K562 (cell line): ENCODE results near the gene SORT1. TPM values are rescaled to one million over a fixed set of nuclear protein-coding genes. Genes with fewer than 3 reads are reported as not detected.

ENCODE experiments used
- ATAC-seq: fragments of 200-7000 bp; cut with Tn5 transposase; 3 replicates; pipeline ENCODE4 v1.9.1; 2020; ENCODE audit warnings: moderate library complexity
- BruUV-seq: library from RNA; stranded (reverse); fragments of 400-500 nt; replicated peaks from 2 replicates; lab custom pipeline; 2021; lab: Mats Ljungman, UMichigan
- CTCF ChIA-PET: fragments of 300-600 bp; formaldehyde crosslinking; extraction: SDS; loops from one replicate; lab custom pipeline; 2021; ENCODE audit warnings: low intra/inter-chr PET ratio; lab: Yijun Ruan, JAX
- POLR2A ChIA-PET: fragments of 300-600, 350-650 bp; sonication (Branson Sonifier 250); formaldehyde crosslinking; extraction: SDS; loops from one replicate; lab custom pipeline; 2021; ENCODE audit warnings: antibody characterized with exemption, inconsistent platforms; lab: Yijun Ruan, JAX
- DNase-seq, 4 experiments: peaks; one replicate each; pipeline versions ENCODE4 v3.0.0 to v3.0.0-alpha.2; 2011 to 2018; ENCODE audit warnings: low spot score in 3 of 4, mixed read lengths in 3 of 4; ENCODE audit errors: extremely low read depth in 1 of 4
- FAIRE-seq: peaks from 2 replicates; lab custom pipeline; 2011; peaks lifted over from hg19 to GRCh38; lab: Jason Lieb, UNC
- H2AFZ ChIP-seq: 2 replicates; pipeline ENCODE4 v1.6.0; 2011; ENCODE audit warnings: low read depth, low read length, control low read depth, inconsistent platforms
- H3K27ac ChIP-seq: fragments of 200-600 bp; 3 replicates; pipeline ENCODE4 v1.8.0; 2011; ENCODE audit warnings: low read depth, mild to moderate bottlenecking, control low read depth, inconsistent platforms, low read length, moderate library complexity, mixed read lengths; ENCODE audit errors: extremely low read depth
- H3K27me3 ChIP-seq, 2 experiments: fragments of 300-600 bp in 1 of 2; 2 replicates in 1 of 2; 3 replicates in 1 of 2; pipeline versions ENCODE4 v1.6.0 to v1.8.0; 2011; ENCODE audit warnings: inconsistent platforms in 2 of 2, low read length in 2 of 2, mild to moderate bottlenecking in 1 of 2, mixed read lengths in 1 of 2, moderate library complexity in 1 of 2; ENCODE audit not compliant: control insufficient read depth in 2 of 2, insufficient read depth in 2 of 2
- H3K36me3 ChIP-seq: fragments of 300-600 bp; 3 replicates; pipeline ENCODE4 v1.8.0; 2011; ENCODE audit warnings: mild to moderate bottlenecking, low read length, inconsistent platforms; ENCODE audit not compliant: control insufficient read depth, insufficient read depth
- H3K4me1 ChIP-seq, 2 experiments: fragments of 200-600 bp in 1 of 2; replicated peaks in 1 of 2; 2 replicates in 1 of 2; 3 replicates in 1 of 2; pipeline versions ENCODE4 v1.5.1 to v1.8.0; 2011; ENCODE audit warnings: inconsistent platforms in 2 of 2, low read length in 2 of 2, mild to moderate bottlenecking in 1 of 2, mixed read lengths in 1 of 2, moderate library complexity in 1 of 2; ENCODE audit not compliant: control insufficient read depth in 2 of 2, insufficient read depth in 2 of 2
- H3K4me2 ChIP-seq: 2 replicates; pipeline ENCODE4 v1.6.1; 2011; ENCODE audit warnings: low read length, control low read depth, inconsistent platforms, mixed read lengths; ENCODE audit not compliant: insufficient read depth
- H3K4me3 ChIP-seq: fragments of 200-600 bp; sonication (generic), shearing (Covaris generic); 2 replicates; pipeline ENCODE4 v1.5.1; 2016; ENCODE audit warnings: control low read depth, inconsistent platforms
- H3K79me2 ChIP-seq: fragments of 200-600 bp; 3 replicates; pipeline ENCODE4 v1.8.0; 2011; ENCODE audit warnings: low read length, inconsistent platforms; ENCODE audit not compliant: control insufficient read depth, insufficient read depth
- H3K9ac ChIP-seq, 2 experiments: 2 replicates each; pipeline versions ENCODE4 v1.6.0 to v1.6.1; 2011; ENCODE audit warnings: low read depth in 2 of 2, low read length in 2 of 2, control low read depth in 1 of 2, inconsistent platforms in 1 of 2, mild to moderate bottlenecking in 1 of 2, mixed read lengths in 1 of 2; ENCODE audit not compliant: insufficient read depth in 1 of 2
- H3K9me1 ChIP-seq: one replicate; pipeline ENCODE4 v1.6.0; 2011; ENCODE audit warnings: inconsistent platforms, mild to moderate bottlenecking, low read length, moderate library complexity; ENCODE audit not compliant: control insufficient read depth, insufficient read depth
- H3K9me3 ChIP-seq: replicated peaks from 2 replicates; pipeline ENCODE4 v1.5.1; 2011; ENCODE audit warnings: low read depth, low read length, inconsistent platforms; ENCODE audit not compliant: control insufficient read depth, insufficient read depth
- H4K20me1 ChIP-seq: replicated peaks from 2 replicates; pipeline ENCODE4 v1.6.1; 2011; ENCODE audit warnings: low read length, inconsistent platforms, mixed read lengths; ENCODE audit not compliant: control insufficient read depth, insufficient read depth
- BACH1 ChIP-seq: fragments of 200-800 bp; sonication (Bioruptor generic); IDR thresholded peaks from 2 replicates; pipeline ENCODE4 v1.6.1; 2016; ENCODE audit warnings: missing genetic modification characterization, missing compliant biosample characterization
- CEBPB ChIP-seq: fragments of 450-650 bp; IDR thresholded peaks from 2 replicates; pipeline ENCODE4 v1.6.1; 2016; ENCODE audit warnings: missing genetic modification characterization, missing compliant biosample characterization
- CEBPG ChIP-seq, 3 experiments: fragments of 200-800 bp in 1 of 3; sonication (Bioruptor generic) in 1 of 3; sonication (generic) in 1 of 3; formaldehyde crosslinking in 1 of 3; IDR thresholded peaks in 2 of 3; conservative IDR thresholded peaks in 1 of 3; 2 replicates each; pipeline versions ENCODE4 v1.6.1 to v1.8.0; 2016 to 2022; ENCODE audit warnings: missing compliant biosample characterization in 2 of 3, missing genetic modification characterization in 2 of 3, mild to moderate bottlenecking in 1 of 3, missing genetic modification reagents in 1 of 3
- CTBP1 ChIP-seq: fragments of 450-650 bp; IDR thresholded peaks from 2 replicates; pipeline ENCODE4 v1.6.1; 2016; ENCODE audit warnings: borderline replicate concordance
- LCOR ChIP-seq: sonication (generic); formaldehyde crosslinking; IDR thresholded peaks from 2 replicates; pipeline ENCODE4 v1.8.0; 2022; ENCODE audit warnings: mild to moderate bottlenecking, missing genetic modification reagents
- PTBP1 ChIP-seq: fragments of 200-400 bp; formaldehyde crosslinking; IDR thresholded peaks from 2 replicates; pipeline ENCODE4 v1.6.1; 2017; ENCODE audit warnings: low read depth, low read length
- SIRT6 ChIP-seq: IDR thresholded peaks from one replicate; pipeline ENCODE4 v1.6.1; 2012; ENCODE audit warnings: low read depth, mild to moderate bottlenecking, control low read depth, inconsistent platforms, low read length, moderate library complexity
- SMARCB1 ChIP-seq: IDR thresholded peaks from 2 replicates; pipeline ENCODE4 v1.6.1; 2011; ENCODE audit warnings: improper control_type of control experiment, low read depth; ENCODE audit not compliant: insufficient read length
- ZNF589 ChIP-seq: fragments of 200-800 bp; sonication (Bioruptor generic); IDR thresholded peaks from 2 replicates; pipeline ENCODE4 v1.6.1; 2016; ENCODE audit warnings: low read depth, missing genetic modification characterization, missing compliant biosample characterization
- WGBS: fragments of 100-300 bp; shearing (Covaris generic); methylation state at CpG from one replicate; pipeline ENCODE4 v1.1.6; 2016; ENCODE audit warnings: low coverage, mixed read lengths; ENCODE audit not compliant: insufficient coverage; ENCODE audit errors: missing lambda C conversion rate; 5-methylcytosine and 5-hydroxymethylcytosine counted together
- in situ Hi-C: fragments of 300-500 bp; cut with MboI; formaldehyde crosslinking; loops from 4 replicates; pipeline ENCODE4 v1.15.0; 2018; ENCODE audit warnings: inconsistent platforms, mixed read lengths
- intact Hi-C: fragments of 100-400 bp; cut with micrococcal nuclease; formaldehyde crosslinking; loops from 2 replicates; pipeline ENCODE4 v1.14.2; 2022
- polyA plus RNA-seq, 8 experiments: library from polyadenylated mRNA; depleted of rRNA in 4 of 8; stranded (reverse) in 5 of 8; unstranded in 3 of 8; fragments of >200 nt; fragmentation: Nextera tagmentation in 2 of 8; fragmentation: Illumina TruSeq in 1 of 8; extraction: Ambion mirVana in 2 of 8; extraction: Trizol in 1 of 8; gene quantifications; 2 replicates each; pipeline versions ENCODE4 v1.2.1 to v1.2.3, GENCODE V29; 2011 to 2014; ENCODE audit warnings: inconsistent platforms in 1 of 8, missing spikeins in 1 of 8
- total RNA-seq, 7 experiments: library from RNA; depleted of rRNA in 6 of 7; stranded (reverse); fragments of >200 nt in 6 of 7; fragmentation: Illumina TruSeq in 2 of 7; extraction: Trizol in 2 of 7; gene quantifications; 2 replicates each; pipeline versions ENCODE4 v1.2.1 to v1.2.3, GENCODE V29; 2011 to 2021; ENCODE audit warnings: low replicate concordance in 1 of 7
- TF ChIP-seq, protein P1 (sequence below): fragments of 250-450 bp; sonication (Bioruptor Pico); IDR thresholded peaks from 2 replicates; pipeline ENCODE4 v1.8.0; 2021; ENCODE audit warnings: mild to moderate bottlenecking, moderate library complexity
- TF ChIP-seq, protein P2 (sequence below): sonication (generic); IDR thresholded peaks from 2 replicates; pipeline ENCODE4 v1.6.1; 2016

The SORT1 gene
- total and polyA plus RNA-seq, 9 of the 15 experiments (the other 6 are each of a cell fraction or from before 2014, with no cell fraction given) = 27.4 to 112 (median 65.0) TPM

DNA sequence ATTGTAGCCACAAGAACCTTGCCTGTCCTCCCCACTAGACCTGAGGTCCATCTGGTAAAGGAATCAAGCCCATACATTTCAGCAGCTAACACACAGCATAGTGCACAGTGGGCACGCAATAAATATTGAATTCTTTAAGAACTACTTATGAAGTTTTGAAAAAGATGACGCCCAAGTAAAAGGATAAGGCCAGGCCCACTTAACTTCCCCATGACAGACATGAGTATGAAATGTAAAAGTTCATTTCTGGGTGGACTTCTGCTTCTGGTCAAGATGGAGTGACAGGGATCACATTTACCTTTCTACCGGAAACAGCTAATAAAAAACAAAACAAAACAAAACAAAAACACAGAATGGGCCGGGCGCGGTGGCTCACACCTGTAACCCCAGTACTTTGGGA, 25.4 kb downstream of the SORT1 start:
- Histone ChIP-seq H3K27ac (no peak overlapping the region), H3K36me3 (peaks cover 30% of the 10 kb centered on the region), H3K79me2 (peaks cover 84% of the 10 kb centered on the region), H3K9me3 (no peaks in the 10 kb centered on the region), H3K9me1 (no peaks in the 10 kb centered on the region), H3K4me1 (peaks cover 16 to 37% of the 10 kb centered on the region in 2 experiments), H3K4me2 (no peak overlapping the region), H3K27me3 (no peaks in the 10 kb centered on the region), H3K9ac (no peak overlapping the region), H4K20me1 (no peaks in the 10 kb centered on the region), H3K4me3 (no peak overlapping the region), H2AFZ (no peak overlapping the region)
- TF ChIP-seq SIRT6 = no peak
- TF ChIP-seq, protein P1, sequence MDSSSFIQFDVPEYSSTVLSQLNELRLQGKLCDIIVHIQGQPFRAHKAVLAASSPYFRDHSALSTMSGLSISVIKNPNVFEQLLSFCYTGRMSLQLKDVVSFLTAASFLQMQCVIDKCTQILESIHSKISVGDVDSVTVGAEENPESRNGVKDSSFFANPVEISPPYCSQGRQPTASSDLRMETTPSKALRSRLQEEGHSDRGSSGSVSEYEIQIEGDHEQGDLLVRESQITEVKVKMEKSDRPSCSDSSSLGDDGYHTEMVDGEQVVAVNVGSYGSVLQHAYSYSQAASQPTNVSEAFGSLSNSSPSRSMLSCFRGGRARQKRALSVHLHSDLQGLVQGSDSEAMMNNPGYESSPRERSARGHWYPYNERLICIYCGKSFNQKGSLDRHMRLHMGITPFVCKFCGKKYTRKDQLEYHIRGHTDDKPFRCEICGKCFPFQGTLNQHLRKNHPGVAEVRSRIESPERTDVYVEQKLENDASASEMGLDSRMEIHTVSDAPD (CRISPR knock-in tag) = no peak
- 87% methylated on average over 6 of the region's 6 CpGs for WGBS
- FAIRE-seq = no peak
- ChIA-PET POLR2A (interaction anchor here (1.7 to 2.4 kb wide), 2 partner anchors 11 to 18 kb away, joined by 10 read pairs; no protein-coding TSS in a partner anchor), CTCF (no interaction called here)
- DNase-seq = no peak
- in situ Hi-C loops (no loop called here), intact Hi-C loops (no loop called here)
- no TSS peak for BruUV-seq
- no peak for ATAC-seq

DNA sequence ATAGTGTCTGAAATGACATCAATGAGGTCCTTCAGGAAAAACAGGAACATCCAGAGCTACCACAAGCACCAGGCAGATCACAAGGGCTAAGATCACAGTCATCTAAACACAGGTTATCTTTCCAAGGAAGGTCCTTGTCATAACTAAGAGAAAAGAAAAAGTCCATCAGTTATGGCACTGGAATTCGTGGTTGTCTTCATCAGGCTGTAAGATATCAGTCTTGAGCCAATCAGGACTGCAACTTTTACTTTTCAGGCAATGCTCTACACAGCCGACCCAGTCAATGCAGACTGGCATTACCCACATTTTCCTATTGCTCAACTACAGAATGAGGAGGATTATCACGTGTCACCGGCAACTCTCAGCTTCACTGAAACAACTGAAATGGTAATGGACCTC, 26.4 kb downstream of the SORT1 start:
- POLR2A ChIA-PET = interaction anchor here (0.9 to 2.4 kb wide), 6 partner anchors 8 to 67 kb away, joined by 3 to 10 read pairs (median 5); no protein-coding TSS in a partner anchor
- H3K27ac ChIP-seq = peak overlapping the region; percentile 21; the same call in 1 of the 3 replicates
- H3K9me1 ChIP-seq = no peaks in the 10 kb centered on the region
- peaks cover 38% of the 10 kb centered on the region for H3K36me3 ChIP-seq
- no peaks in the 10 kb centered on the region for H3K9me3 ChIP-seq
- no peak for FAIRE-seq
- CTCF ChIA-PET = no interaction called here
- peak; percentile 10; the same call in 2 of the 3 replicates for ATAC-seq
- peaks cover 16 to 37% of the 10 kb centered on the region in 2 experiments for H3K4me1 ChIP-seq
- no peak overlapping the region for H2AFZ ChIP-seq
- H3K79me2 ChIP-seq = peaks cover 75% of the 10 kb centered on the region
- peak overlapping the region; percentile 23; the same call in 1 of the 2 replicates for H3K4me2 ChIP-seq
- H3K9ac ChIP-seq = no peak overlapping the region
- H3K4me3 ChIP-seq = no peak overlapping the region
- intact Hi-C loops (no loop called here), in situ Hi-C loops (no loop called here)
- 36% methylated on average over 4 of the region's 4 CpGs for WGBS
- no peak for DNase-seq
- no TSS peak for BruUV-seq
- no peaks in the 10 kb centered on the region for H3K27me3 ChIP-seq
- H4K20me1 ChIP-seq = no peaks in the 10 kb centered on the region
- TF ChIP-seq BACH1 (0 out of 2 replicates have a peak, but pooled peaks have one; percentile 41), CEBPB (tag) (0 out of 2 replicates have a peak, but pooled peaks have one; percentile 21), ZNF589 (CRISPR knock-in tag) (peak; percentile 41; the same call in 1 of the 2 replicates), SMARCB1 (no peak), LCOR (CRISPR knock-in tag) (0 out of 2 replicates have a peak, but pooled peaks have one; percentile 25), PTBP1 (no peak), CTBP1 (peak; percentile 58; the same call in 1 of the 2 replicates), CEBPG (CRISPR knock-in tag; IDR thresholded peaks at IDR 0.05) (no peak), CEBPG (tag; conservative IDR thresholded peaks at IDR 0.05 in 1 of 2, IDR thresholded peaks at IDR 0.05 in 1 of 2) (peak in 1 of 2 experiments; percentile 45; a peak in 3 of 4 replicates)
- TF ChIP-seq, protein P2, sequence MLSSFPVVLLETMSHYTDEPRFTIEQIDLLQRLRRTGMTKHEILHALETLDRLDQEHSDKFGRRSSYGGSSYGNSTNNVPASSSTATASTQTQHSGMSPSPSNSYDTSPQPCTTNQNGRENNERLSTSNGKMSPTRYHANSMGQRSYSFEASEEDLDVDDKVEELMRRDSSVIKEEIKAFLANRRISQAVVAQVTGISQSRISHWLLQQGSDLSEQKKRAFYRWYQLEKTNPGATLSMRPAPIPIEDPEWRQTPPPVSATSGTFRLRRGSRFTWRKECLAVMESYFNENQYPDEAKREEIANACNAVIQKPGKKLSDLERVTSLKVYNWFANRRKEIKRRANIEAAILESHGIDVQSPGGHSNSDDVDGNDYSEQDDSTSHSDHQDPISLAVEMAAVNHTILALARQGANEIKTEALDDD = 0 out of 2 replicates have a peak, but pooled peaks have one; percentile 27
